T-helper 17 cell (primary cell): ENCODE data around the gene TMCO6. TPM values are rescaled to one million over a fixed set of nuclear protein-coding genes. Genes with fewer than 3 reads are reported as not detected.
A peak's percentile ranks its signal among the peaks of the same experiment; 100 is the strongest.
"Not testable (repeated sequence)": the region's sequence is repeated elsewhere in the genome, so short reads cannot be mapped to it uniquely, and the experiment has no call there.

Experiments used
- ATAC-seq: fragments of 150-1000 bp; cut with Tn5 transposase; 2 replicates; pipeline ENCODE4 v1.10.0; 2021; ENCODE audit warnings: mild to moderate bottlenecking, moderate library complexity
- DNase-seq, 3 donors: peaks; one replicate each; pipeline versions ENCODE4 v3.0.0 to v3.0.0-alpha.2; 2020 to 2021
- H3K9me3 ChIP-seq: one replicate; pipeline ENCODE4 v1.7.0; 2013; ENCODE audit warnings: low read length, mild to moderate bottlenecking; ENCODE audit not compliant: control insufficient read depth, poor library complexity, severe bottlenecking
- H3K27ac Mint-ChIP-seq: one replicate; pipeline ENCODE4 v1.8.0; 2022; ENCODE audit warnings: mild to moderate bottlenecking, moderate library complexity, mixed read lengths
- H3K27me3 Mint-ChIP-seq: one replicate; pipeline ENCODE4 v1.8.0; 2022; ENCODE audit warnings: mixed read lengths
- H3K36me3 Mint-ChIP-seq: one replicate; pipeline ENCODE4 v1.8.0; 2022; ENCODE audit warnings: low read depth, mixed read lengths
- H3K4me1 Mint-ChIP-seq: one replicate; pipeline ENCODE4 v1.8.0; 2022; ENCODE audit warnings: mild to moderate bottlenecking, mixed read lengths
- H3K4me3 Mint-ChIP-seq: one replicate; pipeline ENCODE4 v1.8.0; 2022; ENCODE audit warnings: mild to moderate bottlenecking, moderate library complexity, mixed read lengths
- total RNA-seq, 4 donors: library from RNA in 2 of 4; stranded (reverse) in 2 of 4; gene quantifications; one replicate each; pipeline ENCODE4 v1.2.3 and lab custom pipeline; 2022 to 2026

Gene TMCO6
- total RNA-seq, 2 donors from 2014 or later: 18.3 to 23.1 TPM

GRCh38 chr5:140607031-140607430, 32.2 kb upstream of the TMCO6 start:
- H3K9me3 ChIP-seq: no peaks in the 10 kb centered on the region
- no peak overlapping the region for H3K4me3 Mint-ChIP-seq
- no peak overlapping the region for H3K27ac Mint-ChIP-seq
- no peaks in the 10 kb centered on the region for H3K36me3 Mint-ChIP-seq
- DNase-seq: no peak
- peaks cover 14% of the 10 kb centered on the region for H3K27me3 Mint-ChIP-seq
- peaks cover 12% of the 10 kb centered on the region for H3K4me1 Mint-ChIP-seq
- ATAC-seq: no peak

DNA sequence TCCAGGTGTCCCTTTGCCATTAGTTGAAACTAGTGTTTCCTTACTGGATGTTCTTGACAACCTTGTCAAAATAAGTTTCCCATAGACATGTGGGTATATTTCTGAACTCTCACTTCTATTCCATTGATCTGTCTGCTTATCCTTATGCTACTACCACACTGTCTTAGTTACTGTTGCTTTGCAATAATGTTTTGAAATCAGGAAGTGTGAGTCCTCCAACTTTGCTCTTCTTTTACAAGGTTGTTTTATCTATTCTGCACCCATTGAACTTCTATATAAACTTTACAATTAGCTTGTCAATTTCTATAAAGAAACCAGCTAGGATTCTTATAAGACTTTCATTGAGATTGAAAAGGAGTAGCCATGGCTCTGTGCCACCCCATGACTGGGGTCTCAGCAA, 30.5 kb upstream of the TMCO6 start:
- Mint-ChIP-seq H3K4me3 (no peak overlapping the region), H3K36me3 (no peaks in the 10 kb centered on the region), H3K4me1 (peaks cover 16% of the 10 kb centered on the region), H3K27ac (no peak overlapping the region), H3K27me3 (peaks cover 21% of the 10 kb centered on the region)
- no peak for ATAC-seq
- DNase-seq: no peak
- no peaks in the 10 kb centered on the region for H3K9me3 ChIP-seq

DNA sequence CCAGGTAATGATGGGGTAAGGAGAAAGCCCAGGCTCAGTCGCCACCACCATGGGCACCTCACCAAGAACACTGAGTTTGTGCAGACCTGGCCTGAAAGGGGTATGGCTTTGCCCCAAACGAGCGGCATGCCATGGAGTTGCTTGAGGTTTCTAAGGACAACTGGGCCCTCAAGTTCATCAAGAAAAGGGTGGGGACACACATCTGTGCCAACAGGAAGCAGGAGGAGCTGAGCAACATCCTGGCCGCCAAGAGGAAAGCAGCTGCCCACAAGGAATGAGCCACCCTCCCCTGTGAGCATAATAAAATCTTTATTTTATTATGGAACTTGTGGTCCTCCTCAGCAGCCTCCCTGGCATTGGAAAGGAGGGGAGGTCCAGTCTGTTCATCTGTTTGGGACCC, 30.1 kb upstream of the TMCO6 start:
- peaks cover 21% of the 10 kb centered on the region for H3K27me3 Mint-ChIP-seq
- DNase-seq (no peak), ATAC-seq (no peak)
- no peak overlapping the region for H3K4me3 Mint-ChIP-seq
- peaks cover 16% of the 10 kb centered on the region for H3K4me1 Mint-ChIP-seq
- H3K36me3 Mint-ChIP-seq: no peaks in the 10 kb centered on the region
- no peak overlapping the region for H3K27ac Mint-ChIP-seq
- H3K9me3 ChIP-seq: no peaks in the 10 kb centered on the region

- no peak for ATAC-seq
Observed at GRCh38 chr5:140611020-140611521, 28.2 kb upstream of the TMCO6 start.

DNA sequence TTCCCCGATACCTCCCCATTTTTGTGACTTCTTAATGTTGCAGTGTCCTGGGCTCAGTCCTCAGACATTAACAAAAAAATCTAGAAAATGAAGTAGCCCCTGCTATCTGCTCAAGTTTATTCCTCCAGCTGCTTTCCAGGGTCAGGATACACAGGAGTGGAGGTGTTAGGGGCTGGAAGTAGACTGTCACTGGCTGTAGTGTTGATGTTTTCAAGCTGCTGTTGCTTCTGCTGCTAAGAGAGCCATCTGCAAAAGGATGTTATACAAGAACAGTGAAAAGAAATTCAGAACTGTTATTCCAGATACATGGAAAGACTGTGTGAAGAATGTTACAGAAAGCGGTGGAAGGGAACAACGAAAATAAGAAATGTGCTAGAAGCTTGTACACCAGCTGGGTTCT, 16.9 kb upstream of the TMCO6 start:
- Mint-ChIP-seq H3K4me3 (no peak overlapping the region), H3K4me1 (no peaks in the 10 kb centered on the region), H3K27ac (peak overlapping the region; percentile 69), H3K36me3 (peaks cover 2% of the 10 kb centered on the region), H3K27me3 (peaks cover 27% of the 10 kb centered on the region)
- H3K9me3 ChIP-seq: no peaks in the 10 kb centered on the region
- DNase-seq (no peak), ATAC-seq (no peak)

More at GRCh38 chr5:140611020-140611521, 28.2 kb upstream of the TMCO6 start:
- DNase-seq: no peak
- no peaks in the 10 kb centered on the region for H3K9me3 ChIP-seq
- Mint-ChIP-seq H3K4me1 (peaks cover 16% of the 10 kb centered on the region), H3K4me3 (no peak overlapping the region), H3K27me3 (peaks cover 21% of the 10 kb centered on the region), H3K36me3 (no peaks in the 10 kb centered on the region), H3K27ac (no peak overlapping the region)

DNA sequence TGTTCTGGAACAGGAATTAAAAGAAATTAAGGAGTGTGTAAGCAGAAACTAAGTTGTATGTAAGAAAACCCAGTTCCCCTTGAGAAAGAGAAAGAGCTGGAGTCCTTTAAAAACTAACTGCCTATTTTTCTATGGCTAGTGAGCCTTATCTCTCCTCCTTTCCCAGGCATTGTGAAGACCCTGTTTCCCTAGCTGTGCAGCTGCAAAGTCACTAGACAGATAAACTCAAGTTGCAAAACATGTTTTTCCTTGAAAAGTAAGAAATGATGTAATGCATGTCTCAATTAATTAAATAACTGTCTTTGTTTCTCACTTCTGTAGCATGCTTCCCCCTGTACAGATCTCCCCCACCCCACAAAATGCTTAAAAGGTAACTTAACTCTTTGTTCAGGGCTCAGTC, 16.2 kb upstream of the TMCO6 start:
- not testable (repeated sequence) for ATAC-seq, DNase-seq
- H3K27me3 Mint-ChIP-seq: peaks cover 21% of the 10 kb centered on the region

GRCh38 chr5:140624886-140625285, 14.4 kb upstream of the TMCO6 start:
- not testable (repeated sequence) for DNase-seq, H3K9me3 ChIP-seq, H3K4me3 Mint-ChIP-seq, H3K4me1 Mint-ChIP-seq, H3K36me3 Mint-ChIP-seq, H3K27ac Mint-ChIP-seq, ATAC-seq
- peaks cover 19% of the 10 kb centered on the region for H3K27me3 Mint-ChIP-seq

More for the DNA sequence above, 16.2 kb upstream of the TMCO6 start:
- H3K9me3 ChIP-seq, H3K4me1 Mint-ChIP-seq, H3K36me3 Mint-ChIP-seq, H3K27ac Mint-ChIP-seq, H3K4me3 Mint-ChIP-seq: not testable (repeated sequence)

GRCh38 chr5:140627972-140628371, 11.3 kb upstream of the TMCO6 start:
- no peak for DNase-seq
- Mint-ChIP-seq H3K27ac (no peak overlapping the region), H3K4me1 (peaks cover 15% of the 10 kb centered on the region), H3K4me3 (no peak overlapping the region), H3K27me3 (peaks cover 10% of the 10 kb centered on the region), H3K36me3 (peaks cover 3% of the 10 kb centered on the region)
- H3K9me3 ChIP-seq: no peaks in the 10 kb centered on the region
- no peak for ATAC-seq

- peaks cover 21% of the 10 kb centered on the region for H3K4me1 Mint-ChIP-seq
- no peak for DNase-seq
- H3K27ac Mint-ChIP-seq: no peak overlapping the region
- peaks cover 3% of the 10 kb centered on the region for H3K36me3 Mint-ChIP-seq
- no peak for ATAC-seq
- H3K27me3 Mint-ChIP-seq: peaks cover 10% of the 10 kb centered on the region
- H3K9me3 ChIP-seq: no peaks in the 10 kb centered on the region
- H3K4me3 Mint-ChIP-seq: no peak overlapping the region
Observed at GRCh38 chr5:140628711-140629110, 10.5 kb upstream of the TMCO6 start.

- Mint-ChIP-seq H3K36me3 (peaks cover 3% of the 10 kb centered on the region), H3K4me3 (peak overlapping the region; percentile 82), H3K27me3 (peaks cover 10% of the 10 kb centered on the region), H3K4me1 (peaks cover 25% of the 10 kb centered on the region), H3K27ac (peak overlapping the region; percentile 14)
- DNase-seq (no peak), ATAC-seq (no peak)
- no peaks in the 10 kb centered on the region for H3K9me3 ChIP-seq
Observed at GRCh38 chr5:140630292-140631035, 8.8 kb upstream of the TMCO6 start.

- ATAC-seq (no peak), DNase-seq (no peak)
- H3K9me3 ChIP-seq: no peaks in the 10 kb centered on the region
- Mint-ChIP-seq H3K27me3 (peaks cover 10% of the 10 kb centered on the region), H3K4me3 (peak overlapping the region; percentile 82), H3K36me3 (peaks cover 3% of the 10 kb centered on the region), H3K4me1 (peaks cover 25% of the 10 kb centered on the region), H3K27ac (peak overlapping the region; percentile 14)
Observed at GRCh38 chr5:140631036-140631417, 8.2 kb upstream of the TMCO6 start.

DNA sequence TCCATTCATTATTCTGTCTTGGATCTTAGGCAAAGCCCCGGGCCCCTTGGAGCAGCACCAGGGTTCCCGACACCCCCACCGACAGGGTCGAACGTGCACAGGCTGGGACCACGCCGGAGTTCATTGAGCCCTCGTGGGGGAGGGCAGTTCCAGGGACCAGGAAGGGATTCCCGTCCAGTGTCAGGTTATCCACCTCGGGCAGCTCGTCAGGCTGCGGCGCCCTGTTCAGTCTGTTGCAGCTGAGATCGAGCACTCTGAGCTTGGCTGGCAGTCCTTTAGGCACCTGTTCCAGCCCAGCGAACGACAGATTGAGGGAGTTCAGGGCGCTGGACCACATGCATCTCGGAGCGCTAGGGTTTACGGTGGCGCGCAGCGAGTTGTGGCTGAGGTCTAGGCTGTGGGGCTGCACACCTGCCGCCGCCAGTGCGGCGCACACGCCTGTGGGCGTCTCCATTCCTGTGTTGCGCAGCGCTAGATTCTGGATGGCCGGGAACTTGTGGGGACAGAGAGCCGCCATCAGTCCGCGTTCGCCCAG, 7.4 kb upstream of the TMCO6 start:
- peak; percentile 79 for ATAC-seq
- no peaks in the 10 kb centered on the region for H3K9me3 ChIP-seq
- Mint-ChIP-seq H3K27ac (peak overlapping the region; percentile 86), H3K4me3 (peak overlapping the region; percentile 92), H3K36me3 (peaks cover 3% of the 10 kb centered on the region), H3K4me1 (peaks cover 27% of the 10 kb centered on the region), H3K27me3 (peaks cover 10% of the 10 kb centered on the region)
- DNase-seq: peak in 2 of 3 donors; percentile 13 to 21

GRCh38 chr5:140632366-140633020, 6.8 kb upstream of the TMCO6 start:
- peaks cover 10% of the 10 kb centered on the region for H3K27me3 Mint-ChIP-seq
- peaks cover 3% of the 10 kb centered on the region for H3K36me3 Mint-ChIP-seq
- H3K27ac Mint-ChIP-seq: peak overlapping the region; percentile 86
- DNase-seq (peak; percentile 20 to 34 (median 23)), ATAC-seq (peak; percentile 85)
- H3K4me3 Mint-ChIP-seq: peak overlapping the region; percentile 92
- peaks cover 28% of the 10 kb centered on the region for H3K4me1 Mint-ChIP-seq
- no peaks in the 10 kb centered on the region for H3K9me3 ChIP-seq
